Activated T-cell treated with anti-CD3 and anti-CD28 coated beads, Interleukin-2, amount 50 U/mL, for 24 hours (primary cell): ENCODE measurements around the gene CLK3.

Experiments
- DNase-seq: peaks from one replicate; pipeline ENCODE4 v3.0.0-alpha.2; 2020
- H3K27ac Mint-ChIP-seq: 2 replicates; pipeline ENCODE4 v1.8.0; 2020; ENCODE audit warnings: mild to moderate bottlenecking, mixed read lengths
- H3K27me3 Mint-ChIP-seq: 2 replicates; pipeline ENCODE4 v1.8.0; 2020; ENCODE audit warnings: mixed read lengths
- H3K36me3 Mint-ChIP-seq: 2 replicates; pipeline ENCODE4 v1.8.0; 2020; ENCODE audit warnings: low read depth, mixed read lengths
- H3K4me1 Mint-ChIP-seq: 2 replicates; pipeline ENCODE4 v1.8.0; 2020; ENCODE audit warnings: low read depth, mixed read lengths
- H3K4me3 Mint-ChIP-seq: 2 replicates; pipeline ENCODE4 v1.8.0; 2020; ENCODE audit warnings: mild to moderate bottlenecking, moderate library complexity, mixed read lengths
- H3K9me3 Mint-ChIP-seq: 2 replicates; pipeline ENCODE4 v1.8.0; 2020; ENCODE audit warnings: mixed read lengths

CLK3 gene

DNA sequence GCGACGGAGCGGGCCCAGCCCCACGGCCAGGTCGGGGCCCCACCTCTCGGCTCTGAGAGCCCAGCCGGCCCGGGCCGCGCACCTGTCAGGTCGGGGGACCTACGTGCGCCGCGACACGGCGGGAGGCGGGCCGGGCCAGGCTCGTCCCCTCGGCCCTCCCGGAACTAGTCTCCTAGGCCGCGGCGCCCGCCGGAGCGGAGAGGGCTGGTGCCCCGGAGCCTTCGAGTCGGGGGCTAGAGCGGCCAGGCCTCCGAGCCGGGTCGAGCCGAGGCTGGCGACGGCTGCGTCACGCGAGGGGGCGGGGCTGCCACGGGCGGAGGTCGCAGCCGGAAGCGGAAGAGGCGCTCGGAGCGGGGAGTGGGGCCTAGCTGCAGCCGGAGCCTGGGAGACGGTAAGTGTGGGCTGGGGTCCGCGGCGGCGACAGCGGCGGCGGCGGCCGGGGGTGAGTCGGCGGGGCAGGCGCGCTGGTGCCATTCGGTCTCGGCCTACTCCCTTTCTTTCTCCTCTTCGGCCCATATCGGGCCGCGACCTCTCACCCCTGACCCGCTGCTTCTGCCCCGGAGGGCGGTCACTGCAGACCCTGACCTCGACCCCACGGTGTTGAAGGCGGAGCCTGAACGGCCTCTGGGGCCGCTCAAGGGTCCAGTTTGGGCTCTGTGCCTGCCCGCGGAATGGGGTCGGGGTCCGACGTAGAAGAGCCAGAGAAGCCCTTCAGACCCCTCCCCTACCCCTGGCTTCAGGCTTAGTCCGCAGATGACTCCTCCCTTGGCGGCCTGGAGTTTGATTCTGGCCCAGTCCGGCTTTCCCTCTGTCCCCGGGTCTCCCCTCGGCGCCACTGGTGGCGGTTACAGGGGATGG is at the start of gene CLK3:
TSS of gene CLK3 (plus strand) at position 329 of the 858 bp plus-strand sequence. CDS start 3,361 bp downstream, outside the sequence.
- no peaks in the 10 kb centered on the region for H3K27me3 Mint-ChIP-seq
- peak within 1 kb of the TSS; percentile 99 for H3K27ac Mint-ChIP-seq
- no peaks in the 10 kb centered on the region for H3K9me3 Mint-ChIP-seq
- H3K4me1 Mint-ChIP-seq = peaks cover 57% of the 10 kb centered on the region
- peak; percentile 98 for DNase-seq
- H3K36me3 Mint-ChIP-seq = peaks cover 52% of the 10 kb centered on the region
- peak within 1 kb of the TSS; percentile 94 for H3K4me3 Mint-ChIP-seq

DNA sequence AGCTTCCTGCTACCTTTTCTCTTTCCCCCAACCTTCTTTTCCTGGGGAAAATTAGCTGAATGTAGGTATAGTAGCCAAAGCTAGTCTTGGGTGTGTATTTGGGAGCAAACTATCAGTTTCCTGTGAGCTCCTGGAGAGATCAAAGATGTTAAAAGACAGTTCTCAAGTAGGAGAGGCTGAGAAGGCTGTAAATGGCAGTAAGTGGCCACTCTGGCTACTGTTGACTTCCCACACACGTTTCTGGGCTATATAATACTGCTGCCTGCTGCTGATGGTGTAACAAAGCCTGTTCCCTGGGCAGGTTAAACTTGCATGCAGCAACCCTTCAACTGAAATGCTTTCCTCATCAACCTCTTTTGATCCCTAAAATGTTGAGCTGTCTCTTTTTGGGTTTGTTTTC is 47.0 kb upstream of the CLK3 start:
- peaks cover 30% of the 10 kb centered on the region for H3K4me1 Mint-ChIP-seq
- peaks cover 83% of the 10 kb centered on the region for H3K36me3 Mint-ChIP-seq
- H3K9me3 Mint-ChIP-seq = no peaks in the 10 kb centered on the region
- H3K27me3 Mint-ChIP-seq = no peaks in the 10 kb centered on the region
- H3K4me3 Mint-ChIP-seq = no peak overlapping the region
- no peak for DNase-seq
- no peak overlapping the region for H3K27ac Mint-ChIP-seq

DNA sequence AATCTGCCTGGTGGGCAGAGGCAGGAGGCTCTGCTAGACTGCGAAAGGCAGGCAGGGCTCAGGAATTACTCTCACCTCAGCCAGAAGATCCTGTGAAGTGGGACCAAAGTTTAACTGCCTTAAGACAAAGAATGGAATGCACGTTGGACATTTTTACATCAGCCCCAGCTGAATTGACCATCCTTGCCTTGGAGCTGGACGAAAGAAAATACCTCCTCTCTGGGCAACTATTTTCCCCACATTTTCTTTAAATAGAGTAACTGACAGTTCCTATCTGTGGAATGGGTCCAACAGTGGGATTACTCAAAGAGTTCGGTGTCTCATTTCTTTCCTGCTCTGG is 45.9 kb upstream of the CLK3 start:
- no peak for DNase-seq
- Mint-ChIP-seq H3K27ac (peak overlapping the region; percentile 16), H3K4me3 (no peak overlapping the region), H3K27me3 (no peaks in the 10 kb centered on the region), H3K9me3 (no peaks in the 10 kb centered on the region), H3K36me3 (peaks cover 84% of the 10 kb centered on the region), H3K4me1 (peaks cover 30% of the 10 kb centered on the region)

DNA sequence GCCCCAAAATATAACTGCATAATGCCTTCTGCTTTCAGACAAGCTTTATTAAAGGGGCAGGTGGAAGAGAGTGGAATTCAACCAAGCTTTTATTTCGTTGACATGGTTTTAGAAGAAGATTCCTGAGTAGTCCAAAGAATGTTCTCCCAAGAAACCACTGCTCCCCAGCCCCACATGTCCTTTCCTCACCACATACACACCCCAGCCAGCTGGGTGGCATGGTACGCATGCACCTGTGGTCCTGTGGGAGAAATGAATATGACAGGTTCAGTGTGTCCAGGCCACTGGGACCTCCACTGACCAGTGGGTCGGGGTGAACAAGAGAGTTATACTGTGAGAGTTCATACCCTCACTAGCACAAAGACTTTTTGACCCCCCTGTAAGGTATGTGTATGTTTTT is 44.4 kb upstream of the CLK3 start:
- Mint-ChIP-seq H3K36me3 (peaks cover 91% of the 10 kb centered on the region), H3K4me1 (peaks cover 26% of the 10 kb centered on the region), H3K27me3 (no peaks in the 10 kb centered on the region), H3K9me3 (no peaks in the 10 kb centered on the region), H3K27ac (peak overlapping the region; percentile 41), H3K4me3 (no peak overlapping the region)
- no peak for DNase-seq

DNA sequence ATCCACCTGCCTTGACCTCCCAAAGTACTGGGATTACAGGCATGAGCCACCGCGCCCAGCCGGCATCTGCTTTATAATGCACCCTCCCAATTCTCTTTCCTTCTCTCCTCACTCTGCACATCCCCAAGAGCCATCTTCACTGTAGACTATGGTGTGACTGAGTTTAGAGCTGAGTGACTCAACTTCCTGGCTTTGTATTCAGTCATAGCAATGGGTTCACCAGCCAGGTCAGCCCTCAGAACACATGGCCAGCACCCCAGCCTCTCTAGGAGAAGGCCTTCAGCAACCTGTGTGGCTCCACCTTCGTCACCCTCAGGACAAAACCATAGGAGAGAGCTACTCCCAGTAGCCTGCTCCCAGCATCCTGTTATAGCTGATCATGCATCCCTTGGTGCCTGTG is 41.6 kb upstream of the CLK3 start:
- H3K27ac Mint-ChIP-seq = peak overlapping the region; percentile 80

DNA sequence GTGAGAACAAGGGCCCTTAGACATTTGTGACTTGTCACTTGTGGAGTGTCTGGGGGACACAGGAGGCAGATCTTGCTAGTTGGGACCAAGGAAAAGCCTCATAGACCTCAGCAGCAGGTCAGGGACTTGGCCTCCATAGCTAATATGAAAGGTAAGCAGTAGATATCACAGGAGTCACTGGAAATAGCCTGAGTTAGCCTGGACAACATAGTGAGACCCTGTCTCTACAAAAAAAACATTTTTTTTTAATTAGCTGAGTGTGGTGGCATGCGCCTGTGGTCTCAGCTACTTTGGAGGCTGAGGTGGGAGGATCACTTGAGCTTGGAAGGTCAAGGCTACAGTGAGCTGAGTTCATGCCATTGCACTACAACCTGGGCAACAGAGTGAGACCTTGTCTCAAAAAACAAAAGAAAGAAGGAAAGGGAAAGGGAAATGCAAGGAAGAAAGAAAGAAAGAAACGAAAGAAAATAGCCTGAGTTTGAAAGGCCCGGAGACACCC is 37.1 kb upstream of the CLK3 start:
- Mint-ChIP-seq H3K36me3 (peaks cover 82% of the 10 kb centered on the region), H3K4me3 (no peak overlapping the region), H3K9me3 (no peaks in the 10 kb centered on the region), H3K4me1 (peaks cover 7% of the 10 kb centered on the region), H3K27ac (peak overlapping the region; percentile 45), H3K27me3 (no peaks in the 10 kb centered on the region)
- DNase-seq = no peak

More for the DNA sequence above, 41.6 kb upstream of the CLK3 start:
- no peak for DNase-seq
- peaks cover 92% of the 10 kb centered on the region for H3K36me3 Mint-ChIP-seq
- H3K27me3 Mint-ChIP-seq = no peaks in the 10 kb centered on the region
- peaks cover 11% of the 10 kb centered on the region for H3K4me1 Mint-ChIP-seq
- no peak overlapping the region for H3K4me3 Mint-ChIP-seq
- H3K9me3 Mint-ChIP-seq = no peaks in the 10 kb centered on the region

DNA sequence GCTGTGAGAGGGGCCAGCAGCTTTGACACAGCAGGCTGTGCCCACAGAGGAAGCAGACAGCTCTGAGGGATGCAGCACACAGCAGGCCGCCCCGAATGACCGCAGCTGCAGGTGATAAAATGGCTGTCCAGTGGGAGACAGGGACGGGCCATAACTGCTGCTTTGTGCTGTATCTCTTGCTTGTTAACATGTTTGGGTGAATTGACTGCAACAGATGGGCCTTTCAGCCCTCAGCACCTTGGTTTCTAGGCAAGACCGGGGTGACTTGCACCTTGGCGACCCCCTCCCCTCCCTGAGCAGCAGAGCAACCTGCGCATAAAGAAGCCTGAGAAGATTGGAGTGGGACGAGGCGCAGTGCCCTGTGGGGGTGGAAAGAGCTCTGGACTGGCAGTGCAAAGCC is 36.6 kb upstream of the CLK3 start:
- Mint-ChIP-seq H3K27me3 (no peaks in the 10 kb centered on the region), H3K36me3 (peaks cover 82% of the 10 kb centered on the region), H3K27ac (peak overlapping the region; percentile 16), H3K4me3 (no peak overlapping the region), H3K4me1 (peaks cover 4% of the 10 kb centered on the region), H3K9me3 (no peaks in the 10 kb centered on the region)
- no peak for DNase-seq

DNA sequence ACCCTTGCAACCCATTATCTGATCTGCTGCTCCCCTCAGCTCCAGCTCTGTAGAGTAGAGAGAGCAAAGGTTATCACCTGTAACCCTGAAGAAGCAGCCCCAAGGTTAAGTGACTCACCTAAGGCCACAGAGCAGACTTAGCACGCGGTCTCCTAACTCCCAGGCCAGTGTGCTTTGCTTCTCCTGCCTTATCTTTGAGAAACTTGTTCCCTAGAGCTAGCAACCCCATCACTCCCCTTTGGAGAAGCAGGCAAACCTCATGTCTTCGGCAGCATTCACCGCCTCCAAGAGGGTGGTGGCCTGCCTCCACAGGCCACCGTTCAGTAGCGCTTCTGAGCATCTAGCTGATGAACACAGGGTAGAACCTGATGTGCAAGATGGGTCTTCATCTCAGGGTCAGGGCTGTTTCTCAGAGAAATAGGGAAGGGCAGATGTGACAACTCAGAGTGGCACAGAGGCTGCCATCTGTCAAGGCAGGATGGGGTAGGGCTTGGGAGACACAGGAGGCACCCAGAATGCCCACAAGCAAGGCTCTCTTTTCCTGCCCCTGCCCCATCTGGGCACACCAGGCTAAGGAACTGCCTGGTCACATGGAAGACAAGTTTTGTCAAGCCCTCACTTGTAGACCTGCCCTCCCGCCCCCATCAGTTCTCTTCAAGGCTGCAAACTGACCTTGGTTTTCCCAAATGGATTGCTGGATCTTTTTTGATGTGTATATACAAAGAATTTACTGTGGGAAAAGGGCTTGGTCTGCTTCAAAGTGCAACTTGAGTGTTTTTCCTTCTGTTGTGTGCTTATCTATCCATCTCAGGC is 34.9 kb upstream of the CLK3 start:
- H3K4me1 Mint-ChIP-seq = no peaks in the 10 kb centered on the region
- no peaks in the 10 kb centered on the region for H3K9me3 Mint-ChIP-seq
- H3K36me3 Mint-ChIP-seq = peaks cover 77% of the 10 kb centered on the region
- no peak overlapping the region for H3K4me3 Mint-ChIP-seq
- no peak for DNase-seq
- H3K27me3 Mint-ChIP-seq = no peaks in the 10 kb centered on the region
- peak overlapping the region; percentile 44 for H3K27ac Mint-ChIP-seq

DNA sequence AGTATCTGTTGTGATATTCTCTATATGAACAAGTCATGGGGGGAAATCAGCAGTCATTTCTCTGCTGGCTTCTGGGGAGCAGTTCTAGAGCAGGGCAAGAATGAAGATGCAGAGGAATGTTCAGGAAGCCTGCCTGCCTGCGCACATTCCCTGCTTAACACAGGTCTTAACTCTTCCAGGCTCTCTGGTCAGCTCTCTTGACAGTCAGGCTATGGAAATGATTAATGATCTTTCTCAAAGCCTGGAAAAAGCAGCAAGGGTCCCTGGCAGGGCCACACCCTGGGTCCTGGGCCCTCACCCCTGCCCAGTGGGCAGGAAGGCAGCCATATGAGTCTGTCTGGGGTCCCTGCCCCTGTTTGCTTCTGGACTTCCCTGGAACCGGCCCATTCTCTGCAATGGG is 31.4 kb upstream of the CLK3 start:
- Mint-ChIP-seq H3K4me1 (no peaks in the 10 kb centered on the region), H3K27ac (peak overlapping the region; percentile 58), H3K36me3 (peaks cover 66% of the 10 kb centered on the region), H3K9me3 (no peaks in the 10 kb centered on the region), H3K27me3 (no peaks in the 10 kb centered on the region), H3K4me3 (no peak overlapping the region)
- DNase-seq = no peak

DNA sequence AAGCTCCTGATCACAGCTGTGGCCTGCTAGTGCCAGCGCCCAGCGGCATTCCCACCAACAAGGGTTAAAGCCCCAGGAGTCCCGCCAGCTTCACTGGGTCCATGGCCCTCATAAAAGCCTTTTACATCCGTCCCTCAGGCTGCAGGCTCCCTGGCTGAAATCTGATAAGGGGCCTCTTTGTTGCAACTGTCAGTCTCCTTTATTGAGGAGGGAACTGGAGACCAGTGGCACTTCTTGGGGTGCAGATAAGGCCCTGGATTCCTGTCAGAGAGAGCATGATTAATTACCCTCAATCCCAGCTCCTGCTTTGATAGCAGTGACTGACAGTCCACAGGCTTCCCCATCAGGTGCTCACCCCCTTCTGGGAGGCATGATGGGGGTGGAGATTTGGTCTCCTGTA is 30.9 kb upstream of the CLK3 start:
- Mint-ChIP-seq H3K4me1 (no peaks in the 10 kb centered on the region), H3K27me3 (no peaks in the 10 kb centered on the region), H3K36me3 (peaks cover 66% of the 10 kb centered on the region), H3K9me3 (no peaks in the 10 kb centered on the region), H3K27ac (peak overlapping the region; percentile 44), H3K4me3 (no peak overlapping the region)
- DNase-seq = no peak

DNA sequence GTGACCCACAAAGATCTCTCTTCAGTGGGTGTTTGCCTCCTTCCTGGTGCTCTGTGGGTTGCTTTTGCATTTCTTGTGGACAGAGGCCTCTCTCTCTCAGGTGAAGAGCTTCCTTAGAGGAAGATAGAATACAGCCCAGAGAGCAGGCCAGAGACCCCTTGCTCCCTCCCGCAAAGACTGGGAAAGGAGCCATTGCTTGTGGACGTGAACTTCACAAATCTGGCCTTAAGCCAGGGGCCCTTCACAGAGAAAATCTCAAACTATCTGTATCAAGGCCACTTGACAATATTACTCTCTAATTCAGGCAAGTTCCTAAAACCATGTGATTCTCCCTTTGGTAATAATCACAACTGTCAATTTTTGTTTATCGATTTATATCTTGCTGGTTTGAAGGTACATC is 30.4 kb upstream of the CLK3 start:
- H3K27me3 Mint-ChIP-seq = no peaks in the 10 kb centered on the region
- H3K9me3 Mint-ChIP-seq = no peaks in the 10 kb centered on the region
- H3K36me3 Mint-ChIP-seq = peaks cover 69% of the 10 kb centered on the region
- no peak overlapping the region for H3K4me3 Mint-ChIP-seq
- no peak for DNase-seq
- no peaks in the 10 kb centered on the region for H3K4me1 Mint-ChIP-seq
- peak overlapping the region; percentile 44 for H3K27ac Mint-ChIP-seq

DNA sequence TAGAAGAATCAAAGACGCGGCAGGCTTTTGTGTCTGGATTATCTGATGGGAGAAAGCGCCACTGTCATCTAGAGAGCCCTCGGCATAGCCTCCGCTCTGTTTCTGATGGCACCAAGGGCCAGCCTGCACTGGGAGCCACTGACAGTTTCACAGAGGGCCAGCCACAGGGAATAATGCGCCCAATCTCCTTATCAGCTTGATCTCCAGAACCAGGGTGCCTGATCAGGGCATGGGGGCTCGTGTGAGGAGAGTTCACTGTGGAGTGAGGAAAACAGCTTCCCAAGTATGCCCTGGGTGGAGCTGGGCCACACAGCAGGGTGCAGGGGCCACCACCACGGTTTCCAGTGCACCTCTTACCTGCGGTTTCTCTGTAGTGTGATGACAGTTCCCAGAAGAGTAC is 29.8 kb upstream of the CLK3 start:
- Mint-ChIP-seq H3K27ac (no peak overlapping the region), H3K9me3 (no peaks in the 10 kb centered on the region), H3K36me3 (peaks cover 72% of the 10 kb centered on the region), H3K4me3 (no peak overlapping the region), H3K4me1 (no peaks in the 10 kb centered on the region), H3K27me3 (no peaks in the 10 kb centered on the region)
- no peak for DNase-seq

DNA sequence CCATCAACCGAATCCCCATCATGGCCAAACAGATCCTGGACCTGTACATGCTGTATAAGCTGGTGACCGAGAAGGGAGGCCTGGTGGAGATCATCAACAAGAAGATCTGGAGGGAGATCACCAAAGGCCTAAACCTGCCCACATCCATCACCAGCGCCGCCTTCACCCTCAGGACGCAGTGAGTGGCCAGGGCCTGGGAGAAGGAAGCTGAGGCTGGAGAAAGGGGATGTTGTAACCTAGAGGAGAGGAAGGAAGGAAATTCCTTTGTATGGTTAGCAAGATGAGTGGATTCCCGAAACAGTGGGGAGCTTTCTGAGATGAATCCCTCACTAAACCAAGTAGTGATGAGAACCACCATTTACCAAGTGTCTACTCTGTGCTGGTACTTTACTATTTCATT is 25.8 kb upstream of the CLK3 start:
- Mint-ChIP-seq H3K36me3 (peaks cover 78% of the 10 kb centered on the region), H3K27ac (no peak overlapping the region), H3K9me3 (no peaks in the 10 kb centered on the region), H3K27me3 (no peaks in the 10 kb centered on the region), H3K4me1 (no peaks in the 10 kb centered on the region), H3K4me3 (no peak overlapping the region)
- no peak for DNase-seq

DNA sequence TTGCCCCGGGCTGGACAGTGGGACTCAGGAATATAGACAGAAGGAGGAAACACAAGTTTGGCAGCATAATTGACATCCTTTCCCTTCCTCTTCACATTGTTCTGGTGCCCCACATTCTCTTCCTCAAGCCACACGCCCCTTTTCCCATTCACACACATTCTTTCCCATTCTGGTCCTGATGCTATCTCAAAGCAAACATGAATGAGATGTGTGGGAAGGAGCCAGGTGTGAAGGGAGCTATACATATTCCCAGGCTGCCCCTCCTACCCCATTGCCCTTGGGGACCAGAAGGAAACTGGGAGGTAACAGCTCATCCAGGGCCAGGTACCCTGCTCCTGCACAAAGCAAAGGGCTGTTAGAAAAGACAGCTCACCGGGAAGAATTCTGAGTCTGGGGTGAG is 23.4 kb upstream of the CLK3 start:
- Mint-ChIP-seq H3K4me1 (peaks cover 2% of the 10 kb centered on the region), H3K4me3 (no peak overlapping the region), H3K9me3 (no peaks in the 10 kb centered on the region), H3K27ac (peak overlapping the region; percentile 38), H3K27me3 (no peaks in the 10 kb centered on the region), H3K36me3 (peaks cover 72% of the 10 kb centered on the region)
- DNase-seq = no peak

DNA sequence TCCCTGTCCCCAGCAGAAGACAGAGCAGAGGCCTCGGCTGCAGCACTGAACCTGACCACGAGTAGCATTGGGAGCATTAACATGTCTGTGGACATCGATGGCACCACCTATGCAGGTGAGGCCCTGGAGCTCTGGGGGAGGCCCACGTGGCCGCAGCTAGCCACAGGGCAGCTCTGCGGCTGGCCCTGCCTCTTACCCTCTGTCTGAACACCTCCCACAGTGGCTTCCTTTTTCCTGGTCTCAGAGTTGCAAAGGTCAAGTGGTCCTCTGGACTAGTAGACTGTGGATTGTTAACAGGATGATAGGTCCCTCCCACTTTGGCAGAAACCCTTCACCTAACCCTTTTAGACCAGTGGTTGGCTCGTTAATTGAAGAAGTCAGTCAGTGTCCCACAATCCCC is 22.5 kb upstream of the CLK3 start:
- no peak for DNase-seq
- H3K27ac Mint-ChIP-seq = peak overlapping the region; percentile 38
- no peak overlapping the region for H3K4me3 Mint-ChIP-seq
- H3K27me3 Mint-ChIP-seq = no peaks in the 10 kb centered on the region
- peaks cover 7% of the 10 kb centered on the region for H3K4me1 Mint-ChIP-seq
- peaks cover 81% of the 10 kb centered on the region for H3K36me3 Mint-ChIP-seq
- H3K9me3 Mint-ChIP-seq = no peaks in the 10 kb centered on the region
